ENCODE results near the gene NRXN3. TPM values are rescaled to one million over a fixed set of nuclear protein-coding genes. Genes with fewer than 3 reads are reported as not detected.

Gene NRXN3
- total and polyA plus RNA-seq, 2 of the 13 experiments (the other 11 are each of a cell fraction or from before 2014, with no cell fraction given), result 0.03 TPM; not detected in 1

GRCh38 chr14:79890527-79890926 is 1720.4 kb downstream of the NRXN3 start:
- Histone ChIP-seq H3K36me3 (replicated peaks in 1 of 2; ENCODE audit: control insufficient read depth in 1 of 2, insufficient read depth in 2 of 2, low read length in 2 of 2) (no peaks in the 10 kb centered on the region), H3K79me2 (ENCODE audit: insufficient read depth, low read length) (no peaks in the 10 kb centered on the region), H3K9me3 (ENCODE audit: low read length) (peaks cover 18% of the 10 kb centered on the region; the same call in 1 of the 2 replicates), H3K4me2 (ENCODE audit: low read depth, low read length) (no peak overlapping the region), H3K4me3 (replicated peaks in 1 of 3; ENCODE audit: insufficient read depth in 1 of 3, low read depth in 2 of 3, low read length in 3 of 3) (no peak overlapping the region), H3K27ac (ENCODE audit: extremely low read length, insufficient read depth, low read length) (no peak overlapping the region), H3K27me3 (ENCODE audit: control insufficient read depth in 1 of 2, insufficient read depth in 2 of 2, low read length in 2 of 2) (no peaks in the 10 kb centered on the region; a peak in 1 of 5 replicates), H2AFZ (ENCODE audit: low read length) (no peak overlapping the region), H3K9ac (ENCODE audit: insufficient read depth, low read depth, low read length) (no peak overlapping the region), H4K20me1 (ENCODE audit: insufficient read depth, low read length) (no peaks in the 10 kb centered on the region), H3K4me1 (ENCODE audit: insufficient read depth, low read length) (no peaks in the 10 kb centered on the region)
- intact Hi-C loops (cut with micrococcal nuclease; ENCODE audit: unreplicated experiment) (no loop called here), in situ Hi-C loops (cut with HindIII; ENCODE audit: extremely low pct_ligation_motif_present, low pct_unique_long_range_greater_than_20kb) (no loop called here)
- BruUV-seq (replicated peaks), result no TSS peak
- FAIRE-seq (no peak), ATAC-seq (no peak), DNase-seq (ENCODE audit: low spot score) (no peak)
- TF ChIP-seq XBP1 (CRISPR knock-in tag; IDR thresholded peaks at IDR 0.05) (no peak), ZNF746 (CRISPR knock-in tag; IDR thresholded peaks at IDR 0.05) (no peak), KLF12 (CRISPR knock-in tag; IDR thresholded peaks at IDR 0.05; ENCODE audit: borderline replicate concordance) (no peak), GLMP (CRISPR knock-in tag; IDR thresholded peaks at IDR 0.05; ENCODE audit: borderline replicate concordance) (no peak), HOXA5 (CRISPR knock-in tag; IDR thresholded peaks at IDR 0.05) (no peak), ZNF121 (CRISPR knock-in tag; IDR thresholded peaks at IDR 0.05) (no peak), ZSCAN22 (CRISPR knock-in tag; IDR thresholded peaks at IDR 0.05) (no peak), ZNF737 (CRISPR knock-in tag; IDR thresholded peaks at IDR 0.05; ENCODE audit: borderline replicate concordance) (no peak), RARG (CRISPR knock-in tag; IDR thresholded peaks at IDR 0.05; ENCODE audit: low read depth) (no peak), ZNF687 (CRISPR knock-in tag; IDR thresholded peaks at IDR 0.05) (no peak), SRSF9 (IDR thresholded peaks at IDR 0.05; ENCODE audit: borderline replicate concordance, insufficient read depth, low read depth, low read length, poor library complexity, severe bottlenecking) (no peak), NAIF1 (CRISPR knock-in tag; IDR thresholded peaks at IDR 0.05; ENCODE audit: borderline replicate concordance) (no peak), ZFAT (CRISPR knock-in tag; conservative IDR thresholded peaks at IDR 0.05) (no peak)
- TF ChIP-seq, protein P1, sequence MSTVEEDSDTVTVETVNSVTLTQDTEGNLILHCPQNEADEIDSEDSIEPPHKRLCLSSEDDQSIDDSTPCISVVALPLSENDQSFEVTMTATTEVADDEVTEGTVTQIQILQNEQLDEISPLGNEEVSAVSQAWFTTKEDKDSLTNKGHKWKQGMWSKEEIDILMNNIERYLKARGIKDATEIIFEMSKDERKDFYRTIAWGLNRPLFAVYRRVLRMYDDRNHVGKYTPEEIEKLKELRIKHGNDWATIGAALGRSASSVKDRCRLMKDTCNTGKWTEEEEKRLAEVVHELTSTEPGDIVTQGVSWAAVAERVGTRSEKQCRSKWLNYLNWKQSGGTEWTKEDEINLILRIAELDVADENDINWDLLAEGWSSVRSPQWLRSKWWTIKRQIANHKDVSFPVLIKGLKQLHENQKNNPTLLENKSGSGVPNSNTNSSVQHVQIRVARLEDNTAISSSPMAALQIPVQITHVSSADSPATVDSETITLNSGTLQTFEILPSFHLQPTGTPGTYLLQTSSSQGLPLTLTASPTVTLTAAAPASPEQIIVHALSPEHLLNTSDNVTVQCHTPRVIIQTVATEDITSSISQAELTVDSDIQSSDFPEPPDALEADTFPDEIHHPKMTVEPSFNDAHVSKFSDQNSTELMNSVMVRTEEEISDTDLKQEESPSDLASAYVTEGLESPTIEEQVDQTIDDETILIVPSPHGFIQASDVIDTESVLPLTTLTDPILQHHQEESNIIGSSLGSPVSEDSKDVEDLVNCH (CRISPR knock-in tag; IDR thresholded peaks at IDR 0.05), result no peak
- POLR2A ChIA-PET, result no interaction called here
- 26% methylated on average over 4 of the region's 4 CpGs for WGBS (ENCODE audit: low lambda C conversion rate)
- CTCF ChIA-PET (ENCODE audit: low intra/inter-chr PET ratio, low total read pairs), result no interaction called here

Measured in HepG2 (cell line).